B cell (primary cell): ENCODE data around the gene IGF1R.

Source experiments
- EZH2 ChIP-seq: IDR thresholded peaks from 2 replicates; pipeline ENCODE4 v1.6.1; 2012; ENCODE audit warnings: borderline replicate concordance, low read depth, mild to moderate bottlenecking, moderate library complexity, low read length; ENCODE audit not compliant: insufficient read depth, poor library complexity, severe bottlenecking
- TF ChIP-seq, protein P1 (sequence below): fragments of 200-600 bp; IDR thresholded peaks from one replicate; pipeline ENCODE4 v1.8.0; 2022; ENCODE audit warnings: antibody characterized with exemption, mild to moderate bottlenecking

DNA sequence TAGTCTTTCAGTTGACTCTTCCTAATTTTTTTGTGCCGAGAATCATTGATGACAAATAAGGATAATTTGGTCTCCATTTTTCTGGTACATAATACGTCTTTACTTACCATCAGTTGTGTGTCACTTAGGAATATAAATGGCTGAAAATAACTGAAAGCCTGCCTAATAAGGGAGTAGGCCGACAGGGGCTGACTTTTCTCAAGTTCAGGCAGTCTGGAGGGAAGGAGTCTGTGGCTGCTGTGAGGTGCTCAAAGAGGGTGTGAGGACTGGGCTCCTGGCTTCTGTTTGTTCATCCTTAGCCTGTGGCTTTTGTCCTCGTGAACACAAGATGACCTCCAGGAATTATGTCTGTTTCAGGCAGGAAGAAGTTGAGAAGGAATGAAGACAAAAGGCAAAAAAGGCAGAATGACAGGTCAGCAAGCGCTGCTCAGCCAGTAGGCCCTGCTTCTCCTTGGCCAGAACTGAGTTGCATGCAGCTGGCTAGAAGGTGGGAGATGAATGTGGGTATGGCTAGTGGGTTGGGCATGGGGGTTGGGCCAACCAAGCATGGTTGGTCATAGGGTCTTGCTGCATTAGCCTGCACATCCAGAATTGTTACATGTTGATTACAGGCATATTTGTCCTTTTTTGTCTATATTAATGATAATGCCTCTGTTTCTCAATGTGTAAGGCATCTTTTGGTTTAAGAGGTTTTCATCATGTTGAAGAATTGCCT lies 29.2 kb downstream of the IGF1R start:
- TF ChIP-seq, protein P1, sequence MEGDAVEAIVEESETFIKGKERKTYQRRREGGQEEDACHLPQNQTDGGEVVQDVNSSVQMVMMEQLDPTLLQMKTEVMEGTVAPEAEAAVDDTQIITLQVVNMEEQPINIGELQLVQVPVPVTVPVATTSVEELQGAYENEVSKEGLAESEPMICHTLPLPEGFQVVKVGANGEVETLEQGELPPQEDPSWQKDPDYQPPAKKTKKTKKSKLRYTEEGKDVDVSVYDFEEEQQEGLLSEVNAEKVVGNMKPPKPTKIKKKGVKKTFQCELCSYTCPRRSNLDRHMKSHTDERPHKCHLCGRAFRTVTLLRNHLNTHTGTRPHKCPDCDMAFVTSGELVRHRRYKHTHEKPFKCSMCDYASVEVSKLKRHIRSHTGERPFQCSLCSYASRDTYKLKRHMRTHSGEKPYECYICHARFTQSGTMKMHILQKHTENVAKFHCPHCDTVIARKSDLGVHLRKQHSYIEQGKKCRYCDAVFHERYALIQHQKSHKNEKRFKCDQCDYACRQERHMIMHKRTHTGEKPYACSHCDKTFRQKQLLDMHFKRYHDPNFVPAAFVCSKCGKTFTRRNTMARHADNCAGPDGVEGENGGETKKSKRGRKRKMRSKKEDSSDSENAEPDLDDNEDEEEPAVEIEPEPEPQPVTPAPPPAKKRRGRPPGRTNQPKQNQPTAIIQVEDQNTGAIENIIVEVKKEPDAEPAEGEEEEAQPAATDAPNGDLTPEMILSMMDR: no peak
- no peak for TF ChIP-seq EZH2
